Thoracic aorta (tissue), 2 donors: ENCODE data around the gene GPR4. TPM values are rescaled to one million over a fixed set of nuclear protein-coding genes. Genes with fewer than 3 reads are reported as not detected.

Source experiments
- ATAC-seq: fragments of 150-250 bp; one replicate; pipeline ENCODE4 v1.8.0; 2017; ENCODE audit warnings: low read depth; ENCODE audit not compliant: insufficient number of reproducible peaks, low FRiP score
- DNase-seq: peaks from one replicate; pipeline ENCODE4 v3.0.0-alpha.2; 2020; ENCODE audit warnings: low spot score
- H3K27ac ChIP-seq, 2 donors: fragments of 200-600 bp; sonication (generic); 1 replicate in 1 of 2; 2 replicates in 1 of 2; pipeline ENCODE4 v1.5.1; 2016; ENCODE audit warnings: mild to moderate bottlenecking in 2 of 2, moderate library complexity in 2 of 2
- H3K27me3 ChIP-seq: fragments of 200-600 bp; sonication (generic); replicated peaks from 2 replicates; pipeline ENCODE4 v1.6.0; 2016; ENCODE audit warnings: mild to moderate bottlenecking; ENCODE audit not compliant: insufficient read depth
- H3K36me3 ChIP-seq: fragments of 200-600 bp; sonication (generic); one replicate; pipeline ENCODE4 v1.5.1; 2016
- H3K4me1 ChIP-seq, 2 donors: fragments of 200-600 bp; sonication (generic); 1 replicate in 1 of 2; 2 replicates in 1 of 2; pipeline versions ENCODE4 v1.5.1 to v1.6.0; 2016; ENCODE audit warnings: low read depth in 2 of 2, mild to moderate bottlenecking in 1 of 2; ENCODE audit not compliant: control insufficient read depth in 1 of 2
- H3K4me3 ChIP-seq: fragments of 200-600 bp; sonication (generic); 2 replicates; pipeline ENCODE4 v1.5.1; 2016; ENCODE audit warnings: mild to moderate bottlenecking
- H3K9me3 ChIP-seq: fragments of 200-600 bp; sonication (generic); 2 replicates; pipeline ENCODE4 v1.5.1; 2016
- total RNA-seq, 2 donors: library from RNA; depleted of rRNA; stranded (reverse); fragments of >200 nt; gene quantifications; one replicate each; pipeline versions ENCODE4 v1.1.0 to v1.2.3, GENCODE V29; 2016
- TF ChIP-seq, protein P1 (sequence below): fragments of 200-600 bp; sonication (generic); IDR thresholded peaks from one replicate; pipeline ENCODE4 v1.5.1; 2019; ENCODE audit warnings: antibody characterized with exemption

Gene GPR4
- total RNA-seq, 2 donors from 2014 or later, result 5.1 to 6.6 TPM

- no peak overlapping the region for H3K4me3 ChIP-seq
- peaks cover 36% of the 10 kb centered on the region for H3K36me3 ChIP-seq
- ATAC-seq (no peak), DNase-seq (no peak)
- H3K4me1 ChIP-seq, result no peaks in the 10 kb centered on the region
- no peaks in the 10 kb centered on the region for H3K9me3 ChIP-seq
- H3K27ac ChIP-seq, result no peak overlapping the region
- TF ChIP-seq, protein P1, sequence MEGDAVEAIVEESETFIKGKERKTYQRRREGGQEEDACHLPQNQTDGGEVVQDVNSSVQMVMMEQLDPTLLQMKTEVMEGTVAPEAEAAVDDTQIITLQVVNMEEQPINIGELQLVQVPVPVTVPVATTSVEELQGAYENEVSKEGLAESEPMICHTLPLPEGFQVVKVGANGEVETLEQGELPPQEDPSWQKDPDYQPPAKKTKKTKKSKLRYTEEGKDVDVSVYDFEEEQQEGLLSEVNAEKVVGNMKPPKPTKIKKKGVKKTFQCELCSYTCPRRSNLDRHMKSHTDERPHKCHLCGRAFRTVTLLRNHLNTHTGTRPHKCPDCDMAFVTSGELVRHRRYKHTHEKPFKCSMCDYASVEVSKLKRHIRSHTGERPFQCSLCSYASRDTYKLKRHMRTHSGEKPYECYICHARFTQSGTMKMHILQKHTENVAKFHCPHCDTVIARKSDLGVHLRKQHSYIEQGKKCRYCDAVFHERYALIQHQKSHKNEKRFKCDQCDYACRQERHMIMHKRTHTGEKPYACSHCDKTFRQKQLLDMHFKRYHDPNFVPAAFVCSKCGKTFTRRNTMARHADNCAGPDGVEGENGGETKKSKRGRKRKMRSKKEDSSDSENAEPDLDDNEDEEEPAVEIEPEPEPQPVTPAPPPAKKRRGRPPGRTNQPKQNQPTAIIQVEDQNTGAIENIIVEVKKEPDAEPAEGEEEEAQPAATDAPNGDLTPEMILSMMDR, result no peak
- H3K27me3 ChIP-seq, result no peaks in the 10 kb centered on the region
Measured at GRCh38 chr19:45613926-45614725, 12.1 kb upstream of the GPR4 start.

- peaks cover 0 to 5% of the 10 kb centered on the region in 2 donors for H3K4me1 ChIP-seq
- no peak overlapping the region for H3K4me3 ChIP-seq
- ATAC-seq (no peak), DNase-seq (no peak)
- no peaks in the 10 kb centered on the region for H3K27me3 ChIP-seq
- TF ChIP-seq, protein P1, result no peak
- peaks cover 28% of the 10 kb centered on the region for H3K36me3 ChIP-seq
- H3K9me3 ChIP-seq, result no peaks in the 10 kb centered on the region
- no peak overlapping the region for H3K27ac ChIP-seq
Measured at GRCh38 chr19:45608948-45609347, 6.9 kb upstream of the GPR4 start.

- Histone ChIP-seq H3K4me3 (peak overlapping the region; percentile 52), H3K9me3 (no peaks in the 10 kb centered on the region)
- no peak for DNase-seq
Measured at GRCh38 chr19:45607071-45608029, 5.3 kb upstream of the GPR4 start.

GRCh38 chr19:45601115-45601514 is 897 bp downstream of the GPR4 start:
- TF ChIP-seq, protein P1, result no peak
- DNase-seq (no peak), ATAC-seq (no peak)
- H3K4me3 ChIP-seq, result peak overlapping the region; percentile 56
- H3K4me1 ChIP-seq, result peaks cover 12 to 28% of the 10 kb centered on the region in 2 donors
- no peaks in the 10 kb centered on the region for H3K36me3 ChIP-seq
- peak overlapping the region in 1 of 2 donors; percentile 5 for H3K27ac ChIP-seq
- no peaks in the 10 kb centered on the region for H3K9me3 ChIP-seq
- H3K27me3 ChIP-seq, result peaks cover 29% of the 10 kb centered on the region

More at GRCh38 chr19:45607071-45608029, 5.3 kb upstream of the GPR4 start:
- Histone ChIP-seq H3K27me3 (peaks cover 9% of the 10 kb centered on the region), H3K36me3 (peaks cover 17% of the 10 kb centered on the region), H3K27ac (no peak overlapping the region), H3K4me1 (peaks cover 0 to 5% of the 10 kb centered on the region in 2 donors)
- TF ChIP-seq, protein P1, result peak; percentile 91
- peak; percentile 20 for ATAC-seq
